K562 (cell line): ENCODE data around the gene ITPKB. TPM values are rescaled to one million over a fixed set of nuclear protein-coding genes. Genes with fewer than 3 reads are reported as not detected.

Experiments used
- ATAC-seq: fragments of 200-7000 bp; cut with Tn5 transposase; 3 replicates; pipeline ENCODE4 v1.9.1; 2020; ENCODE audit warnings: moderate library complexity
- BruUV-seq: library from RNA; stranded (reverse); fragments of 400-500 nt; replicated peaks from 2 replicates; lab custom pipeline; 2021; lab: Mats Ljungman, UMichigan
- CTCF ChIA-PET: fragments of 300-600 bp; formaldehyde crosslinking; extraction: SDS; loops from one replicate; lab custom pipeline; 2021; ENCODE audit warnings: low intra/inter-chr PET ratio; lab: Yijun Ruan, JAX
- POLR2A ChIA-PET: fragments of 300-600, 350-650 bp; sonication (Branson Sonifier 250); formaldehyde crosslinking; extraction: SDS; loops from one replicate; lab custom pipeline; 2021; ENCODE audit warnings: antibody characterized with exemption, inconsistent platforms; lab: Yijun Ruan, JAX
- DNase-seq, 4 experiments: peaks; one replicate each; pipeline versions ENCODE4 v3.0.0 to v3.0.0-alpha.2; 2011 to 2018; ENCODE audit warnings: low spot score in 3 of 4, mixed read lengths in 3 of 4; ENCODE audit errors: extremely low read depth in 1 of 4
- FAIRE-seq: peaks from 2 replicates; lab custom pipeline; 2011; peaks lifted over from hg19 to GRCh38; lab: Jason Lieb, UNC
- H2AFZ ChIP-seq: 2 replicates; pipeline ENCODE4 v1.6.0; 2011; ENCODE audit warnings: low read depth, low read length, control low read depth, inconsistent platforms
- H3K27ac ChIP-seq: fragments of 200-600 bp; 3 replicates; pipeline ENCODE4 v1.8.0; 2011; ENCODE audit warnings: low read depth, mild to moderate bottlenecking, control low read depth, inconsistent platforms, low read length, moderate library complexity, mixed read lengths; ENCODE audit errors: extremely low read depth
- H3K27me3 ChIP-seq, 2 experiments: fragments of 300-600 bp in 1 of 2; 2 replicates in 1 of 2; 3 replicates in 1 of 2; pipeline versions ENCODE4 v1.6.0 to v1.8.0; 2011; ENCODE audit warnings: inconsistent platforms in 2 of 2, low read length in 2 of 2, mild to moderate bottlenecking in 1 of 2, mixed read lengths in 1 of 2, moderate library complexity in 1 of 2; ENCODE audit not compliant: control insufficient read depth in 2 of 2, insufficient read depth in 2 of 2
- H3K36me3 ChIP-seq: fragments of 300-600 bp; 3 replicates; pipeline ENCODE4 v1.8.0; 2011; ENCODE audit warnings: mild to moderate bottlenecking, low read length, inconsistent platforms; ENCODE audit not compliant: control insufficient read depth, insufficient read depth
- H3K4me1 ChIP-seq, 2 experiments: fragments of 200-600 bp in 1 of 2; replicated peaks in 1 of 2; 2 replicates in 1 of 2; 3 replicates in 1 of 2; pipeline versions ENCODE4 v1.5.1 to v1.8.0; 2011; ENCODE audit warnings: inconsistent platforms in 2 of 2, low read length in 2 of 2, mild to moderate bottlenecking in 1 of 2, mixed read lengths in 1 of 2, moderate library complexity in 1 of 2; ENCODE audit not compliant: control insufficient read depth in 2 of 2, insufficient read depth in 2 of 2
- H3K4me2 ChIP-seq: 2 replicates; pipeline ENCODE4 v1.6.1; 2011; ENCODE audit warnings: low read length, control low read depth, inconsistent platforms, mixed read lengths; ENCODE audit not compliant: insufficient read depth
- H3K4me3 ChIP-seq: fragments of 200-600 bp; sonication (generic), shearing (Covaris generic); 2 replicates; pipeline ENCODE4 v1.5.1; 2016; ENCODE audit warnings: control low read depth, inconsistent platforms
- H3K79me2 ChIP-seq: fragments of 200-600 bp; 3 replicates; pipeline ENCODE4 v1.8.0; 2011; ENCODE audit warnings: low read length, inconsistent platforms; ENCODE audit not compliant: control insufficient read depth, insufficient read depth
- H3K9ac ChIP-seq, 2 experiments: 2 replicates each; pipeline versions ENCODE4 v1.6.0 to v1.6.1; 2011; ENCODE audit warnings: low read depth in 2 of 2, low read length in 2 of 2, control low read depth in 1 of 2, inconsistent platforms in 1 of 2, mild to moderate bottlenecking in 1 of 2, mixed read lengths in 1 of 2; ENCODE audit not compliant: insufficient read depth in 1 of 2
- H3K9me1 ChIP-seq: one replicate; pipeline ENCODE4 v1.6.0; 2011; ENCODE audit warnings: inconsistent platforms, mild to moderate bottlenecking, low read length, moderate library complexity; ENCODE audit not compliant: control insufficient read depth, insufficient read depth
- H3K9me3 ChIP-seq: replicated peaks from 2 replicates; pipeline ENCODE4 v1.5.1; 2011; ENCODE audit warnings: low read depth, low read length, inconsistent platforms; ENCODE audit not compliant: control insufficient read depth, insufficient read depth
- H4K20me1 ChIP-seq: replicated peaks from 2 replicates; pipeline ENCODE4 v1.6.1; 2011; ENCODE audit warnings: low read length, inconsistent platforms, mixed read lengths; ENCODE audit not compliant: control insufficient read depth, insufficient read depth
- MEF2D ChIP-seq: conservative IDR thresholded peaks from 2 replicates; pipeline ENCODE4 v1.6.1; 2016; ENCODE audit warnings: low read depth, missing genetic modification characterization, missing compliant biosample characterization
- RBFOX2 ChIP-seq: fragments of 200-400 bp; formaldehyde crosslinking; IDR thresholded peaks from 2 replicates; pipeline ENCODE4 v1.6.1; 2017; ENCODE audit warnings: low read depth, mild to moderate bottlenecking, low read length, moderate library complexity
- YBX1 ChIP-seq: fragments of 450-650 bp; IDR thresholded peaks from 2 replicates; pipeline ENCODE4 v1.7.1; 2016; ENCODE audit warnings: mild to moderate bottlenecking
- ZNF644 ChIP-seq: fragments of 200-800 bp; sonication (Bioruptor generic); IDR thresholded peaks from 2 replicates; pipeline ENCODE4 v1.6.1; 2016; ENCODE audit warnings: low read depth, missing genetic modification characterization, missing compliant biosample characterization
- ZZZ3 ChIP-seq: fragments of 450-650 bp; IDR thresholded peaks from 2 replicates; pipeline ENCODE4 v1.6.1; 2016; ENCODE audit warnings: antibody characterized with exemption, mild to moderate bottlenecking, moderate library complexity
- WGBS: fragments of 100-300 bp; shearing (Covaris generic); methylation state at CpG from one replicate; pipeline ENCODE4 v1.1.6; 2016; ENCODE audit warnings: low coverage, mixed read lengths; ENCODE audit not compliant: insufficient coverage; ENCODE audit errors: missing lambda C conversion rate; 5-methylcytosine and 5-hydroxymethylcytosine counted together
- in situ Hi-C: fragments of 300-500 bp; cut with MboI; formaldehyde crosslinking; loops from 4 replicates; pipeline ENCODE4 v1.15.0; 2018; ENCODE audit warnings: inconsistent platforms, mixed read lengths
- intact Hi-C: fragments of 100-400 bp; cut with micrococcal nuclease; formaldehyde crosslinking; loops from 2 replicates; pipeline ENCODE4 v1.14.2; 2022
- polyA plus RNA-seq, 8 experiments: library from polyadenylated mRNA; depleted of rRNA in 4 of 8; stranded (reverse) in 5 of 8; unstranded in 3 of 8; fragments of >200 nt; fragmentation: Nextera tagmentation in 2 of 8; fragmentation: Illumina TruSeq in 1 of 8; extraction: Ambion mirVana in 2 of 8; extraction: Trizol in 1 of 8; gene quantifications; 2 replicates each; pipeline versions ENCODE4 v1.2.1 to v1.2.3, GENCODE V29; 2011 to 2014; ENCODE audit warnings: inconsistent platforms in 1 of 8, missing spikeins in 1 of 8
- total RNA-seq, 7 experiments: library from RNA; depleted of rRNA in 6 of 7; stranded (reverse); fragments of >200 nt in 6 of 7; fragmentation: Illumina TruSeq in 2 of 7; extraction: Trizol in 2 of 7; gene quantifications; 2 replicates each; pipeline versions ENCODE4 v1.2.1 to v1.2.3, GENCODE V29; 2011 to 2021; ENCODE audit warnings: low replicate concordance in 1 of 7

Gene ITPKB
- total and polyA plus RNA-seq, 9 of the 15 experiments (the other 6 are each of a cell fraction or from before 2014, with no cell fraction given) = 0.01 to 0.22 TPM; not detected in 7

- no TSS peak for BruUV-seq
- H3K27ac ChIP-seq = no peak overlapping the region
- ATAC-seq (no peak), FAIRE-seq (no peak), DNase-seq (no peak)
- peaks cover 0 to 25% of the 10 kb centered on the region in 2 experiments; a peak in 2 of 5 replicates for H3K4me1 ChIP-seq
- no peak for TF ChIP-seq ZNF644 (tag)
- no peak for TF ChIP-seq ZZZ3
- TF ChIP-seq MEF2D = no peak
- TF ChIP-seq RBFOX2 = no peak
- no peak for TF ChIP-seq YBX1
- H3K9me1 ChIP-seq = no peaks in the 10 kb centered on the region
- no peak overlapping the region for H3K4me3 ChIP-seq
- H2AFZ ChIP-seq = no peak overlapping the region
- no peaks in the 10 kb centered on the region for H3K9me3 ChIP-seq
- 36% methylated on average over 46 of the region's 49 CpGs for WGBS
- POLR2A ChIA-PET = no interaction called here
- H3K9ac ChIP-seq = no peak overlapping the region
- H3K27me3 ChIP-seq = peaks cover 32 to 65% of the 10 kb centered on the region in 2 experiments
- H3K36me3 ChIP-seq = no peaks in the 10 kb centered on the region
- in situ Hi-C loops = no loop called here
- H4K20me1 ChIP-seq = peaks cover 4% of the 10 kb centered on the region; the same call in 1 of the 2 replicates
- CTCF ChIA-PET = no interaction called here
- no peak overlapping the region for H3K4me2 ChIP-seq
- intact Hi-C loops = no loop called here
- no peaks in the 10 kb centered on the region for H3K79me2 ChIP-seq
These were observed 1.2 kb downstream of the ITPKB start for GRCh38 chr1:226737819-226738420.
